Myocyte (in vitro differentiated cells): ENCODE data around the gene AUTS2. TPM values are rescaled to one million over a fixed set of nuclear protein-coding genes. Genes with fewer than 3 reads are reported as not detected.
A peak's percentile ranks its signal among the peaks of the same experiment; 100 is the strongest.

ENCODE experiments used
- DNase-seq: peaks from one replicate; pipeline ENCODE4 v3.0.0-alpha.2; 2012; ENCODE audit warnings: low read depth
- total RNA-seq: library from RNA; depleted of rRNA; stranded (reverse); fragments of >200 nt; gene quantifications from 2 replicates; pipeline ENCODE4 v1.2.3, GENCODE V29; 2014

The AUTS2 gene
- total RNA-seq, 1 donor from 2014 or later = 4.4 TPM

- no peak for DNase-seq
Observed at GRCh38 chr7:70017357-70017756, 419.1 kb downstream of the AUTS2 start.

DNA sequence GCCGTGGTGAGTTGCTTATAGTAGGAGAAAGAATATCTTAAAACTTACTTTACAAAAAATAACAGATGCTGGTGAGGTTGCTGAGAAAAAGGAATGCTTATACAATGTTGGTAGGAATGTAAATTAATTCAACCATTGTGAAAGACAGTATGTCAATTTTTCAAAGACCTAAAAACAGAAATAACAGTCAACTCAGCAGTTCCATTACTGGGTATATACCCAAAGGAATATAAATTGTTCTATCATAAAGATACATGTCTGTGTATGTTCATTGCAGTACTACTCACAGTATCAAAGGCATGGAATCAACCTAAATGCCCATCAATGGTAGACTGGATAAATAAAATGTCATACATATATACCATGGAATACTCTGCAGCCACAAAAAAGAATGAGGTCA is 420.4 kb downstream of the AUTS2 start:
- DNase-seq = no peak

GRCh38 chr7:70027867-70028266 is 429.6 kb downstream of the AUTS2 start:
- DNase-seq = no peak

DNA sequence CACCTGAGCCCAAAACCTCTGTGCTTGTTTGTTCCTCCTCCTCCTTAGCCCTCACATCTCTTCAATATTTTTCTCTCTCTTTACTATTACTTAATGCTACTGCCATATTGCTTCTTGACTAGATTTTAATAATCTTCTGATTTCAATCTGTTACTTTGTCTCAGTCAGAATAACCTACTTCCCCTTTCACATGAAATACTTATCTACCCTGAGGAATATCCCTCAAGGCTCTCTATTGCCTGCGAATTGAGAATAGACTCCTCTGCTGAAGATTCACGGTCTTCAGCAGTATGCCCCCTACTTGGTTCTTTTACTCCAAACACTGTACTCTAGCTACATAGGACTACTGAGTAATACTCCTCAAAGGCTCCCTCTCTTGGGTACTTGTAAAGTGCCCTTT is 430.3 kb downstream of the AUTS2 start:
- DNase-seq = no peak

GRCh38 chr7:70029993-70030392 is 431.7 kb downstream of the AUTS2 start:
- no peak for DNase-seq

GRCh38 chr7:70030745-70031144 is 432.5 kb downstream of the AUTS2 start:
- no peak for DNase-seq

DNA sequence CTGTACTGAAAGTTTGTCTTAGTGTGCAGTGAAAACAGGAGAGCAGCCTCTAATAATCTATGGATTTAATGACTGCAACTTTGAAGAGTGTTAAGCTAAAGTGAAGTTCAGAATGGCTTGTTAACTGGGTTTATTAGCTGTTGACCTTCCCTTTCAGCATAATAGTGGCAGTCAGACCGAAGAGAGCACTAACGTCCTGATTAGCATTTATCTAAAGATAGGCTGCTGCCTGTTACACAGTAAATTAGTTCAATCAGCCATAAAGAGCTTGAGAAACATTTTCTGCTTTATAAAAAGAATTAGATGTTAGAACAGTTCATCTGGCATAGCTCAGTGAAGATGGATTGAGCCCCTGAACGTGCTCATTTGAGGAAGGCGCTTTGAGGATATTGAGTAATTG is 433.0 kb downstream of the AUTS2 start:
- DNase-seq = no peak

GRCh38 chr7:70032649-70033048 is 434.4 kb downstream of the AUTS2 start:
- DNase-seq = no peak

DNA sequence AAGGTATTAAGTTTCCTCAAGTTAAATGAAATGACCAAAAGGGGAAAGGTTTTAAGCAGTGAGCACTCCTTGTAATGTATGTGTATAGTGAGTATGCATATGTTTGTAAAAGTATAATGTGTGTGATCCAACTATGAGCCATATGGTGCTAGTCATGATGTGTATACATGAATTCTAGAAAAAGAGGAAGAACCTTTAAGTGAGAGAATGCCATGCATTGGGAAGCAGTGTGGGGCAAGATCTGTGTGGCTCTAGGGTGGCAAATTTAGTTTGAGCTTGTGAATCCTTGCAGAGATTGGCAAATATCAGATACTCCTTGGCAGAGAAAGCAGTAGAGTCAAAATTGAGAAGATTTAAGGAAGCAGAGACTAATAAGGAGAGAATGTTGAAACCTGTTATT is 435.0 kb downstream of the AUTS2 start:
- DNase-seq = no peak

DNA sequence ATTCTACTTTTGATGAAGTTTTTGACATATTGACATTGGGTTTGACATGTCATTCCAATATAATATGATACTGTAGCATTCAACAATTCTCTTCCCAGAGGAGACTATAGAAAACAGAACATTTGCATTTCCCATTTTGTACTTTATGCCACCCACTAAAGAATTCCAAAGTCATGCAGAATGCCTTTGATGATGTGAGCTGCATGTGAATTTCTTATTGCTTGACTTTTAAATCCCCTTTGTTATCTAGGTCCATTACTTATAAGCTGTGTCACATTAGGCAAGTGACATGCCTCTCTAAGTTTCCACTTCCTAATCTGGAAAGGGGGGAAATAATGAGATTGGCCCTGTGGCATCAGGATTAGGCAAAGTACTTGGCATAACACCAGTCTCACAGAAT is 436.7 kb downstream of the AUTS2 start:
- DNase-seq = no peak

DNA sequence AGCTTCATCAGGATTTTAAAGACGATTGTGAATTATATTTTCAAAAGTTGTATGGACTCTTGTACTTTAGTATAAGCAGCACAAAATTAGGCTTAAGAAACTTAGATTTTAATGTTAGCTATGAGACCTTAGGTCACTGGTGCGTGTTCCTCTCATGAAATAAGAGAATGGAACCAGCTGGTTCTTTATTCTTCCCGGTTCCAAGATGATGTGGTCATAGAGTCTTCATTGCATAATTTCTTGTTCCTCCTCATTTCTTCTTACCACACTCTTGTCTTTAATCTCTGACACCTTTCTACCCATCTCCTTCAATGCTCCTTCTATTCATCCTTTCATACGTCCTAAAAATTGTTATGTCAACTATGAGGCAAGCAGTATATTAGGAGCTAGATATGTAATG is 437.2 kb downstream of the AUTS2 start:
- DNase-seq = no peak

GRCh38 chr7:70035955-70036354 is 437.7 kb downstream of the AUTS2 start:
- no peak for DNase-seq

DNA sequence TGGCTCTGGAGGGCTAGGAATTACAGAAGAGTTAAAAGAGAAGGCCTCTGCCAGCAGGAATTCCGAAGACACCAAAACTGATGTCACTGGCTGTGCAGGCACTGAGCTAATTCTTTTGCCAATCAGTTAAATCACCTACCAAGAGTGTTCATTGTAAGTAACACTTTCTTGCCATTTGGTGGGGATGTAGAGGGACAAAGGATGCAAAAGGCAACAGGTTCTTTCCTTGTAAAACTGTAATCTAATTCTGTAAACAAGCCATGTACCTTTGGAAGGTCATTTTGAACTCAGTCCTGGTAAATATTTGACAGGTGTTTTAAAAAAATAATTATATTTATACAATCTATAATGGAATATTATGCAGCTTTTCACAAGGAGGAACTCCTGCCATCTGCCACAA is 438.4 kb downstream of the AUTS2 start:
- no peak for DNase-seq

DNA sequence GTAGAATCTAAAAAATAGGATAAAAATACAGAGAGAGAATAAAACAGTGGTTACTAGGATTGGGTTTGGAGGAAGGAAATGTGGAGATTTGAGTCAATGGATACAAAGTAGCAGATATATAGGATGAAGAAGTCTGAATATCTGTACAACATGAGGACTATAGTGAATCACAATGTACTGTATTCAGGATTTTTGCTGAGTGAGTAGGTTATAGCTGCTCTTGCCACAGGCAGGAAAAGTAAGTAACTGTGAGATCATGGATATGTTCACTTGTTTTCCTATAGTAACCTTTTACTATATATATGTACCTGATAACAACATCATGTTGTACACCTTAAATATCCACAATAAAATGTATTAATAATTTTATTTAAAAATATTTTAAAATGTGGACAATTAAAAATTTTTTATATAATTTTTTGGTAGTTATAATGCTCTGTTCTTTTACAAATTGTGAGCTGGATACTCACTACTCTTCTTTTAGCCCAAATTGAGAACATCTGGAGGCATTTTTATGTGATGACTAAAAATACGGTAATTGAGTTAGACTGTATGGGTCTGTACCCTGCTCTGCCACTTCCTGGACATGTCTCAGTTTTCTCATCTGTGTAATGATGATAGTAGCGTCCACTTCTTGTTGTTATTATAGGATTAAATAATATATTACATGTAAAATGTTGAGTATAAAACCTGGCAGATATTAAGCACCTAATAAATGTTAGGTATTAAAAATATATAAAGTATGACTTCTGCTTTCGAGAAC is 439.1 kb downstream of the AUTS2 start:
- no peak for DNase-seq

GRCh38 chr7:70040051-70040450 is 441.8 kb downstream of the AUTS2 start:
- DNase-seq = no peak

DNA sequence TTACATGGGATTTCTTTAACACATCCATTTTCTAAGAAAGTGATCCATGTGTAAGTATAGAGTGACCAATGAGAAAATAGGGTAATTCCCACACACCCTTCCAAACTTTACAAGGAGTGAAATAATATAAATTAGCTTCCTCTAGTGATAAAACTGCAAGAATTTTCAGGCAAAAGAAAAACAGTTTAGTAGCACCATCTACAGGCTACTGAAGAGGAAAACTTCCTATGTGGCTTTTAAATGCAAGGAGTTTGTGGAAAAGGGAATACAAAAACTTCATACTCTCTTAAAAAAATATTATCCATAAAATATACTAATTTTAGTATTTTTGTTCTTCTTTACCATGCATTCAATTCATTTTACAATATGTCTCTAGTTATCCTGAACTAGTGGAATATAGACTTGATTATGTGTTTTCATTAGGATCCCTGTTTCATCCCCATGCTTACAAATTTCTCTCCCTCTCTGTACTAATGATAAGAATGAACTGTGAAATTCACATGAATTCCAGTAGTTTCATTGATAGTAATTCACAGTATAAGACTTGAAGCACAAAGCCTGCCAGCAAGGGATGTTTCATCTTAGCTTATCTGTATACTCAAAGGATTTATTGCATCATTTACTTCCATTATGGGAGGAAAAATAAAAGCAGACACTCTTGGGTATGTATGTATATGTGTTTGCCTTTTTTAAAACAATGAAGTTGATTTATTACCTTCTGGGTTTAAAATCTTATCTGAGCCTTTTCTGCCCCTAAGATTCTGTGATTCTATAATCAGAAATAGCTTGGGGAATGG is 442.9 kb downstream of the AUTS2 start:
- peak; percentile 15 for DNase-seq

DNA sequence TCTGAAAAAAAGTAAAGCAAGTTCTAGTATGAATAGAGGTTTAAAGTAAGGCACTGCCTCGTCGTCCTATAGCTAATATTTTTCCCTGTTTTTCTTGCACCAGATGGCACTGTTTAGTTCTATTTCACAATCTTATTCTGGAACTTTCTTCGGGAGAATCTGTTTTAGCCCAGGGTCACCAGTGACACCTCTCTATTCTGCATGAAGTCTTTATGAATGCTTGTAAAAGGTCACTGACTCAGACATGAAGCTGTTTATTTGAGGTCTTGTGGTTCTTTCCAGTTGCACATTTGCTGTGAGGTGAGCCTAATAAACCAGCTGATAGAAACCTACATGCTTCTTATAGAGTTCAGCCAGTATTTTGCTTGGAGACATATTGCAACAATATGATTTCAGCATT is 444.3 kb downstream of the AUTS2 start:
- DNase-seq = peak; percentile 53

DNA sequence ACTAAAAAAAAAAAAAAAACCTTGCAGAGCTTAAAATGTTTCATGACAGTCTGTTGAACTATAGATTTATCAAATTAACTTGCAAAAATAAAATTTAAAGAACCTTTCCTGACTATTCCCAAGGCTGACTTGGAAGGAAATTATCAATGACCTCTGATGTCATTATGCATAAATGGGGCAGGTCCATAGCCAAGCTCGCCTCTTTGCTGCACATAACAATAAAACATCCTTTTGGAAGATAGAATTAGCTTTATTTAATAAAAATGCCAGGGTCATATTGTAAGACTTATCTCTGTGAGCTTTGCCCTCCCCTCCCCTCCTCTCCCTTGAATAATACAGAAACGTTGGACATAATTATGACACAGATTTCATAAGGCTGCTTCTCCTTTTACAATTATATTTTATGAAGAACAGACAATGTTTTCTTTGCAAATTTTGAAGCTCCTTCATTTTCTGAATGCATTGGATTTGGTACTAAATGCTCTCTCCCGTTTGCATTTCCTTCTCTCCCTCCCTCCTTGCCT is 444.8 kb downstream of the AUTS2 start:
- DNase-seq = no peak

GRCh38 chr7:70044064-70044463 is 445.8 kb downstream of the AUTS2 start:
- DNase-seq = no peak

GRCh38 chr7:70044525-70044924 is 446.2 kb downstream of the AUTS2 start:
- no peak for DNase-seq

GRCh38 chr7:70044981-70045380 is 446.7 kb downstream of the AUTS2 start:
- no peak for DNase-seq

GRCh38 chr7:70047384-70047783 is 449.1 kb downstream of the AUTS2 start:
- DNase-seq = no peak
